ENCODE measurements around the gene HTRA2. TPM values are rescaled to one million over a fixed set of nuclear protein-coding genes. Genes with fewer than 3 reads are reported as not detected.

HTRA2 gene
- total RNA-seq, 1 donor from 2014 or later, result 38.1 TPM

DNA sequence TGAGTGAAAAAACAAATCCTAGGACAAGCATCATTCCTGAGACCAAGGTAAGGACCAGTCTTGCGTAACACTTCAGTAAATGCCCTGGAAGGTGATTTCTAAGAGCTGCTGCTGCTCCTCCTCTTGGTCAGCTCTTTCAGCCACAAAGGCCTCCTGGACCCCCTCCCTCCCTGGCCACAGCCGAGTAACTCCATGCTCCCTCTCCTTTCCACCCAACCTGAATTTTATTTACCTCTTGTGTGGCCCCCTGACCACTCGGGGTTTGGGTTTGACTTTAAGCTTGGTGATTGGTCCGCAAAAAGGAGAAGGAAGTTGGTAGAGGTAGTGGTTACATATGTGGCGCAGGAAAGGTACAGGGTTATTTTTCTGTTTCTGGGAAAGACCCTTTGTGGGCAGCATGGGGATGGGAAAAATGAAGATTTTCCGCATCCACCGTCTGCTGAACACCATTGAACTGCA, 9.2 kb downstream of the HTRA2 start:
- DNase-seq (ENCODE audit: low read depth in 2 of 2), result no peak

DNA sequence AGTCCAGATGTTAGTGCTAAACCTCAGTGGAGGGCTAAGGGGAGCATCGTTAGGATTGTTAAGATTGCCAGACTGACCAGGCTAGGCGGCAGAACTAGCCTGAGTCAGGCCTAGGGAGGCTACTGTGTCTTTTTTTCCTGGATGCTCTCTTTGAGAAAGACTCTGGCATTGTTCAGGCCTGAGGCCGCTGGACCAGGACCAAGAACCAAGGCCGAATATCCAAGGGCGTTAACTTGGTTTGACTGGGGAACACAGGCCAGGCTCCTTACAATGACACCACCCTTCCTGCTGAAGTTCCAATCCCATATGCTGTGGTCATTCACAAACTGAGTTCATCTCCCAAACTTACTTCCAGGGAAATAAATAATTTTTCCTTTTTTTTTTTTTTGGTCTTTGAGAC, 10.6 kb downstream of the HTRA2 start:
- no peak for DNase-seq (ENCODE audit: low read depth in 2 of 2)

DNA sequence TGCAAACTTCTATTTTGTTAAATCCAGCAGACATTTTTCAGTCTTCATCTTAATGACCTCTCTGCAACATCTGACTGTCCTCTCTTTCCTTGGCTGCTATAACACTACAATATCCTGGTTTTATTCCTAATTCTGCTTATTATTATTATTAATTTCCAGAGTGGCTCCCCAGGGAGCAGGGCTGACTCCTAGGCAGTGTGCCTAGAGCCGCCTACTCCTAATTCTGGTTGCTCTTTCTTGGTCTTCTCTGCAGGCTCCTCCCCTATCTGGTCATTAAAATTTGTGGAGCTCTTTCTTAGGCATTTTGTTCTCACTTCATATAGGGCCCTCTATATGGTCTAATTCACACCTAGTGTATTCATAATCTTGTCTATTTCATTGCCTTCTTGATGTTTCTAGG, 13.2 kb downstream of the HTRA2 start:
- no peak for DNase-seq (ENCODE audit: low read depth in 2 of 2)

DNA sequence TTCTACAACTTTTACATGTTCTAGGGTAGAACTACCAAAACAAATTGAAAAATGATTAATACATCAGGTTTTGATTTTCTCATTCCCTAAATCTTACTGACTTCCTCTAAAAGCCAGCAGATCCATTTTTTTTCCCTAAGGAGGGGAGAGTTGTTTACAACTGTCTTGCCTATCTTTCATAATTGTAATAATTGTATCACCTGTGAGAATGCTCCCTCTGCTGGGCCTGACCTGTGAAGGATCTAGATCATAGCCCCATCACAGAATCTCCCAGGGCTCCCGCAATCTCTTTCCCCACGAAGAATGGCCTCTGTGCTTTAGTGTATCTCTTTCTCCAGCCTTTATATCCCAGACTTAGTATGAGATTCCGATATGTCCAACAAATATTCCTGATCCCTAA, 14.9 kb downstream of the HTRA2 start:
- no peak for DNase-seq (ENCODE audit: low read depth in 2 of 2)

DNA sequence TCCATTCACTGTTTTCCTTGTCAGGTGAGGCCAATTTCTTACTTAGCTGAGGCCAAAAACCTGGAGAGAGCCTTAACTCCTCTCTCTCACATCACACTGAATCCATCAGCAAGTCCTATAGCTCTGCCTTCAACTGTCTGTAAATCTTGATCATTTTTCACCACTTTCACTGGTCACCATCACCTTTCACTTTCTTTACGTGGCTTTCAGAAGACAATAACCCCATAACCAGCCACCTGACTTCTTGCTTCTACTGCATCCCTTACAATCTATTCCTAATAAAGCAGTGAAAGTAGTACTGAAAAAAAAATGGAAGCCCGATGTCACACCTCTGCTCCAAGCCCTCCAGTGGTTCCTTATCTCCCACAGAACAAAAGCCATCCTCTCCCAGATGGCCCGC, 16.3 kb downstream of the HTRA2 start:
- no peak for DNase-seq (ENCODE audit: low read depth in 2 of 2)

DNA sequence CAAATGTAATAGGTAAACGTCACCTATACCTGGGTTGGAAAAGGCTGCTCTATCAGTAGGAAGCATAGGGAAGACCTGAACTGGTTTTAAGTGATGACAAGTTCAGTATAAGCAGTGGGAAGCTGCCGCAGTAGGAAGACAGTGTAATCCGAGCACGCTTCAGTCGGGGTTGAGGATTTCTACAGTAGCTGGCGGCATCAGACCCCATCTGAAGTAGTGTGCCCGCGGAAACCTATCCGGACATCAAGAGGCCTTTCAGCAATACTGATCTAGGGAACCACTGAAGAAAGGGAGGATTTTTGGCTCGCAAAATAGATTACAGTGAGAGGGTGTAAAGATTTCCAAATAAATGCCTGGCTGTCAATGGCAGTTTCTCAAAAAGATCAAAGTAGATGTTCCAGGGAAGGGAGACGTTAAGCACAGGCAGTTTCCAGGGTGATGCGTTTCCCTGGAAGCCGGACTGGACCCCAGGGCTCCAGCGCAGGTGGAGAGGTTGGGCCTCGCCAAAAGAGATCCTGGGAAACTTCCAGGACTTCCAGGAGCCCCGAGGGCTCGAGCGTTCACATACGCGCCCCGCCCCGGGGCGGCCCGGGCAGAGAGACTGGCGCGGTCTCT, 18.7 kb downstream of the HTRA2 start:
- DNase-seq (ENCODE audit: low read depth in 2 of 2), result no peak

DNA sequence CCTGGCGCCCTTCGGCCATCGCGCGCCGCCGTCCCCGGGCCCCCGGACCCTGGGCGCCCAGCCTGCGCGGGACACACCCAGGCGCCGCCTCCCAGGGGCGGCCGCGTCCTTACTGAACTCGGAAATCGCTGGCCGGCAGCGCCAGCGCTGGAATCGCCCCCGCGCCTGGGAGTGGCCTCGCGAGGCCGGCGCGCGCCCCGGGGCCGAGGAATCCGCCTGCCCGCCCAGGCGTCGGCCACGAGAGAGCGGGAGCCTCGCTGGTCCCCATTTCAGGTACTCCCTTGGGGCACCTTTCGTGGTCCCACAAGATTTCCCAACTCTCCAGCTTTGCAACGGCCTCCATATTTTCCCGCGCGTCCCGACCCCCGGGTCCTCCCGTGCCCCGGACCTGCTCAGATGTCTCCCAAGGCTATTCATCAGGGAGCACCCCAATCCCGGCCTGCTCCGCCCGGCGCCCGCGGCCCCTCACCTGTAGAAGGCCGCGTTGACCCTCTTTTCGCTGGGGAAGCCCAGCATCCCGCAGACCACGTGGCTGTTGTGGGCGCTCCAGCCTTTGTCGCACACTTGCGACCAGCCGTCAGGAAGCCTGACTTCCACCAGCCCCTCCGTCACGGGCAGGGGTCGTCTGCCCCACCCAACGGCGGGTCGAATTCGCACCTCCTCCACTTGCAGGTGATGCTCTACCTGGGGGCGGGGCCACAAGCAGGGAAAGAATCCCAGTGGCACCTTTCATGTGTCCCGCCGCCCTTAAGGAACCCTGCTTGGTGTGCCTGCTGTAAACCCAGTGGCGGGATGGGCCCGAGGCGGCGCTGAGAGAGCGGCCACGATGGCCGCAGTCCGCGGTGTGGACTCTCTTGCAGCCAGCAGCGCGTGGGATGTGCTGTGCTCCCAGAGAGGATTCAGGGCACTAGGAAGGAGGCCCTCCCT, 19.4 kb downstream of the HTRA2 start:
- peak; percentile 36 to 49 for DNase-seq (ENCODE audit: low read depth in 2 of 2)

DNA sequence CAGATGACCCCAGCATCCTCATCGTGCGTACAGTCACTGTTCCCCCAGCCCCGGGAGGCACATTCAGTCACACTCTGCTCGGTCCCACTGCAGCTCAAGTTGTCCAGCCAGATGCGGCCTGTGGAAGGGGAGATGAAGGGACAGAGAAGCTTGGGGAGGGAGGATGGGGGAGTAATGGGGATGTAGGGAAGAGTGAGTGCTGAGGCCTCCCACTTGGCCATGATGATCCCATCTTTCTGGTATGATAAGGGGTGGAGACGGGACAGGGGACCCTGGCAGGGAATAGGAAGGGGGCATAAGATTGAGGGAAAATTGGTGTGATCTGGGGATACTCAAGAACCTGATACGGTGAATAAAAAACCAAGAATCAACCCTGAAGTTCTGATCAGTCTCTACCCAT, 20.5 kb downstream of the HTRA2 start:
- DNase-seq (ENCODE audit: low read depth in 2 of 2), result no peak

DNA sequence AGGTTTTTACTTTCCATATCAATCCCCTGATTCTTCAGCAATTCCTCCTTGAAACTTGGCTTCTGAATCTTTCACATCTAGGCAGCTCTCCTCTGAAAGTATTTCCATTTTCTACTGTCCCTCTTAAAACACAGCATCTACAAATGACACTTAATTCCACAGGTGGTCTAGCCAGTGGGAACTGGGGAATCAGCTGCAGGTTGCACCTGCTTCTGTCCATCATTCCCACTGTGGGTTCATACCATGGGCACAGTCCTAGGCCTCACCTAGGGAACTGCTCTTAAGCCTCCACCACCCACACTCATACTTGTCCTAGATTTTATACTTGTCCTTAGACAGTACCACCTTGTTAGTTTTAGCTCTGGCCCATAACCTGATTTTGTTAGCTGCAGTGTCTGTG, 21.8 kb downstream of the HTRA2 start:
- no peak for DNase-seq (ENCODE audit: low read depth in 2 of 2)

DNA sequence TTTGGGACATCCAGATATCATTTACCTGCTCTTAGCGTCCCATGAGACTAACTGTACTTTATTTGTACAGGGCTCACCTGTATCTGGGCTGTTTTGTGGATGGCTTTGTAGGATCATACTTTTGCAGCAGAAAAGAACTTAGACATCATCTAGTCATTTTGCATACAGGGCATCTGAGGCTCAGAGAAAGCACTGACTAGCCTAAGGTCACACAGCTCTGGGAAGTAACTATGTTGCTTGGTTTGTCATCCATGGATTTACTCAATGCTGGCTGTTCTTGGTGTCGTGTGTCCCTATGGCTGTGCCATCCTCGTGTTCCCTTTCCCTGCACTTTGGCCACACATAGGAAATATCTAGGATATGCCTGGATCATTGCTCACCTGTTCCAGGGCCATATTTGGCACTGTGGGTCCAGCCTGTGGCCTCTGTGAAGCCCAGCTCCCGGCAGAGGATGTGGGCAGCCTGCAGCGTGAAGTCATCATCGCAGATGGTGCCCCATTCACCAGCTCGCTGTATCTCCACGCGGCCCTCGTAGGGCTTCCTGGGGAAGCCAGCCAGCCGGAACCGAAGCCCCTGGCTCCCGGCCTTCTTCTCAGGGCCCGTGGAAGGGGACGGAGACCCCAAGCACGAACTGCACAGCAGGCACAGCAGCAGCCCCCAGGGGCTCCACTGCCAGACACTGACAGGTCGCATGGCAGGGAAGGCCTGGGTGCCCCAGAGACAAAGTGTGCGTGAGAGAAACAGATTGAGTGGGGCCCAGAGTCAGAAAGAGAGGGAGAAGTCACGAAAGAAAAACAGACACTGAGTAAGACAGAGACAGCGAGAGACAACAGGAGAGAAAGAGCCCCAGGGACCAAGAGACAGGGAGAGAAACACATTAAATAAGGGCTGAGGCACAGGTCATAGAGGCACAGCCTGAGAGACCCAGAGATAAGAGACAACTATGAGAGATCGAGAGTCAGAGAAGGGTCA, 22.5 kb downstream of the HTRA2 start:
- DNase-seq (ENCODE audit: low read depth in 2 of 2), result no peak

DNA sequence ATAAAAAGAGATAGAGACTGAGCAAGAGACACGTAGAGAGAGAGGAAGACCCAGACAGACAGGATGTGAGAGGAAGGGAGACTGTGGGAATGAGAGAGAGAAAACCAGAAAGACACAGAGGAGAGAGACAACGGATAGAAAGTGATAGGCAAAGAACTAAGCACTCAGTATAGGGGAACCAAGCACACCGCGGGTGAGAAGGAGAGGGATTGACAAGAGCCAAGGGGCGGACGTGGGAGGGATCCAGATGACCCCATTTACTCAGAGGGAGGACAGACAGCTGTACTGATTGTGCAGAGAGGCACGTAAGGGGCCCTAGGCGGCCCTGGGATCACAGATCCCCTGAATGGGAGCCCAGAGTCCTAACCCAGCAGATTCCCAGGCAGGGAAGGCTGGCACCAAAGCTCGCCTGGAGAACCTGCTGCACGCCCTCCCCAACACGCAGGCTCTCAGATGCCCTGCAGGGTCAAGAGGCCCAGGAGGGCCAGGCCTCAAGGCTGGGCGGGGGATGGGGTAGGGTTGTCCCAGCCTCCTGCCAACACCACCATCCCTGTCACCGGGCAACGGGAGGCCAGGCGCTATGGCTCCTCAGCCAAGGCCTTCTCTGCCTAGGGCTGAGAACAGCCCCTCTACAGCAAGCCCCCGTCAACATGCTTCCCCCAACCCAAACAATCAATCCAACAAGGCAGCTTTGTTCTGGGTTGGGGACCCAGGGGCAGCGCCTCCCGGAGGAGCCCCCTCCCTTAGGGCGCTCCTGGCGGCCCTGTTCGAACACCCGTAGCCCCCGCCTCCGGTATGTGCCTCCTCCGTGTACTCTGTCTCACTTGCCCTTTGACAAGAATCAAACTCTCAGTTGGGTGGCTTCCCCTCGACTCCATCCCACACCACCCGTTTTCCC, 23.4 kb downstream of the HTRA2 start:
- DNase-seq (ENCODE audit: low read depth in 2 of 2), result no peak

DNA sequence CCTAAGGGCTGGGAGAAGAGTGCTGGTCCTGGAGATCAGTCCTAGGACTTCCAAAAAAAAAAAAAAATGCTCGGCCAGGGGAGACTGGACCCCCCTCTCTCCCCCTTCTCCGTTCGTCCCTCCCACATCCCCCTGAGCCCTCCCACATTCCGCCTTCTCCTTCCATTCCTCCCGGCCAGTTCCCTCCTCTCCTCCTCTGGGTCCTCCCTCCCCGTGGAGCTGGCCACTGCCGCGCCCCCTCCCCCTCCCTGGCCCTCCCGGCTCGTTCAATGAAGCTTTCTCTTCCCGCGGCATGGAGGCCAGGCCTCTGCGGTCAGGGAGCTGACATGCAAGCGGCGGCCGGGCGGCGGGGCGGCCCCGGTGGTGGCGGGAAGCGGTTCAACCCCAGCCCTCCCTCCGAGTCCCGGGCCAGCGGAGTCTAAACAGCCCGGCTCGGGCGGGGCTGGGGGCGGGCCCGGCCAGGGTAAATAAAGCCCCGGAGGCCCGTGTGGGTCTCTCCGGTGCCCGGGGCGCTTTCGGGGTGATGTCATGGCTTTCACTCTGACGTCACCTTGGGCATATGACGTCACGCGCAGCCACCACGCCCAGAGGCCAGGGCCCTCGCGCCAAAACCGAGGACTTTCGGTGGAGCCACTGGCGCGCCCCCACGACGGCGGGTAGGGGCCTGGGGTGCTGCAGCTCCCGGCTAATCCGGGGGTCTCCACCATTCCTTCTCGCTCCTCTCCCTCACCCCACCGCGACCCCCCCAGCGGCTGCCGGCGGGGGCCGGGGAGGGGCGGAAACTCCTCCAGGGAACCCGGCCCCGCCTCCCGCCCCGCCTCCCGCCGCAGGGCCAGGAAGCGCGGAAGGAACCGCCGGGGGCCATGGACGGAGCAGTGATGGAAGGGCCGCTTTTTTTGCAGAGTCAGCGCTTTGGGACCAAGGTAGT, 24.4 kb downstream of the HTRA2 start, which contains the start of the genes DOK1 and LOXL3:
TSS of gene DOK1 (plus strand) at position 829 of the 928 bp plus-strand sequence. CDS start at position 864, 35 bp downstream.
TSS of gene LOXL3 (minus strand) at position 51 of the 928 bp plus-strand sequence. CDS start 1,308 bp downstream, outside the sequence.
- DNase-seq (ENCODE audit: low read depth in 2 of 2), result peak; percentile 70 to 84

DNA sequence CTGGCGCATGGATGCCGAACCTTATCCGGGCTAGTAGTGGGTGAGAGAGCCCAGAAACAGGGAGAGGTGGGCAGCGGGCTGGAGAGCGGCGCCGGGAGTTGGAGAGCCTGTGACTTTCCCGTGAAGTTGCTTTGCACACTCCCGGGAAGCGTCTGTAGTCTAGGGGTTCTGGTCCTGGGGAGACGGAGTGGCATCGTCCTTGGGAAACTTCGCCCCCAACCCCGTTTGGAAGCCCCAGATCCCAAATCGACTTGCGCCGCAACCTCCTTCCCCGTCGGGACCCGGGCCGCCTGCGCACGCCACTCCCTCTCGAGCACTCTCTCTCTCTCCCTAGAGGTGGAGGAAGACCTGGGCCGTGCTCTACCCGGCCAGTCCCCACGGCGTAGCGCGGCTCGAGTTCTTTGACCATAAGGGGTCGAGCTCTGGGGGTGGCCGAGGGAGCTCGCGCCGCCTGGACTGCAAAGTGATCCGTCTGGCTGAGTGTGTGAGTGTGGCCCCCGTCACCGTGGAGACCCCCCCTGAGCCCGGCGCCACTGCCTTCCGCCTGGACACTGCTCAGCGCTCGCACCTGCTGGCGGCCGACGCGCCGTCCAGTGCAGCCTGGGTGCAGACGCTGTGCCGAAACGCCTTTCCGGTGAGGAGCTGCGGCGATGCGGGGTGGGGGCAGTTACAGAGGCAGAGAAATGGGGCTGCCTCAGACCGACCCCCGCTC, 25.2 kb downstream of the HTRA2 start:
- peak; percentile 39 to 57 for DNase-seq (ENCODE audit: low read depth in 2 of 2)

DNA sequence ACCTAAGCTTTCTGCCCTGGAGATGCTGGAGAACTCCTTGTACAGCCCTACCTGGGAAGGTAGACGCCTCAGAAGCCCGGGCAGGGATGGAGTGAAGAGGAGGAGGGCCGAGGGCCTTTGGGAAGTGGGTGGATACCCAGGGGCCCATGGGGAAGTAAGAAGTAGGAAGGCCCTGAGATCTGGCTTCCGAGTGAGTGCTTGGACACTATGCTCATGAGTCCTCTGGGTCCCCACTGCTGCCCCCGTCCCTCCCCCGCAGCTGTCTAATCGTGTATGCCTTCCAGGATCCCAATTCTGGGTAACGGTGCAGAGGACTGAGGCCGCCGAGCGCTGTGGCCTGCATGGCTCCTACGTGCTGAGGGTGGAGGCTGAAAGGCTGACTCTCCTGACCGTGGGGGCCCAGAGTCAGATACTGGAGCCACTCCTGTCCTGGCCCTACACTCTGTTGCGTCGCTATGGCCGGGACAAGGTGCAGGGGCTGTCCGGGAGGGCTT, 25.9 kb downstream of the HTRA2 start:
- DNase-seq (ENCODE audit: low read depth in 2 of 2), result no peak

DNA sequence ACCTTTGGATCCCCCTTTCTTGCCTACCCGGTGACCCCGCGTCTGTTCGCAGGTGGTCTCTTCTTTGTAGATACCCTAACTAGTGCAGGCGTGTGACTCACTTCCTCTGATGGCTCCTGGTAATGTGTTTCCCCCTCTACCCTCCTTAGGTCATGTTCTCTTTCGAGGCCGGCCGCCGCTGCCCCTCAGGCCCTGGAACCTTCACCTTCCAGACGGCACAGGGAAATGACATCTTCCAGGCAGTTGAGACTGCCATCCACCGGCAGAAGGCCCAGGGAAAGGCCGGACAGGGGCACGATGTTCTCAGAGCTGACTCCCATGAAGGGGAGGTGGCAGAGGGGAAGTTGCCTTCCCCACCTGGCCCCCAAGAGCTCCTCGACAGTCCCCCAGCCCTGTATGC, 26.4 kb downstream of the HTRA2 start:
- no peak for DNase-seq (ENCODE audit: low read depth in 2 of 2)

DNA sequence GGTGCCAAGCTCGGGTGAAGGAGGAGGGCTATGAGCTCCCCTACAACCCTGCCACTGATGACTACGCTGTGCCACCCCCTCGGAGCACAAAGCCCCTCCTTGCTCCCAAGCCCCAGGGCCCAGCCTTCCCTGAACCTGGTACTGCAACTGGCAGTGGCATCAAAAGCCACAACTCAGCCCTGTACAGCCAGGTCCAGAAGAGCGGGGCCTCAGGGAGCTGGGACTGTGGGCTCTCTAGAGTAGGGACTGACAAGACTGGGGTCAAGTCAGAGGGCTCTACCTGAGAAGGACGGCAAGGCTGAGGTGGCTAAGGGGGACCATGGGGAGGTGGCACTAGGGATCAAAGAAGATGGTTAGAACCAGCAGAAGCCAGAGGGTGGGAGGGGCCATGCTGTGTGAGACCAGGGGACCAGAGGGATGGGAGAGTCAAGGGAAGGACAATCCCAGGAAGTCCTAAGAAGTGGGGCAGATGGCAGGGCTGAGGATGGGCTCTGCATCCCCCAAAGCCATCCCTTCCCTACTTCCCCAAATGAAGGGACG, 27.2 kb downstream of the HTRA2 start:
- no peak for DNase-seq (ENCODE audit: low read depth in 2 of 2)

DNA sequence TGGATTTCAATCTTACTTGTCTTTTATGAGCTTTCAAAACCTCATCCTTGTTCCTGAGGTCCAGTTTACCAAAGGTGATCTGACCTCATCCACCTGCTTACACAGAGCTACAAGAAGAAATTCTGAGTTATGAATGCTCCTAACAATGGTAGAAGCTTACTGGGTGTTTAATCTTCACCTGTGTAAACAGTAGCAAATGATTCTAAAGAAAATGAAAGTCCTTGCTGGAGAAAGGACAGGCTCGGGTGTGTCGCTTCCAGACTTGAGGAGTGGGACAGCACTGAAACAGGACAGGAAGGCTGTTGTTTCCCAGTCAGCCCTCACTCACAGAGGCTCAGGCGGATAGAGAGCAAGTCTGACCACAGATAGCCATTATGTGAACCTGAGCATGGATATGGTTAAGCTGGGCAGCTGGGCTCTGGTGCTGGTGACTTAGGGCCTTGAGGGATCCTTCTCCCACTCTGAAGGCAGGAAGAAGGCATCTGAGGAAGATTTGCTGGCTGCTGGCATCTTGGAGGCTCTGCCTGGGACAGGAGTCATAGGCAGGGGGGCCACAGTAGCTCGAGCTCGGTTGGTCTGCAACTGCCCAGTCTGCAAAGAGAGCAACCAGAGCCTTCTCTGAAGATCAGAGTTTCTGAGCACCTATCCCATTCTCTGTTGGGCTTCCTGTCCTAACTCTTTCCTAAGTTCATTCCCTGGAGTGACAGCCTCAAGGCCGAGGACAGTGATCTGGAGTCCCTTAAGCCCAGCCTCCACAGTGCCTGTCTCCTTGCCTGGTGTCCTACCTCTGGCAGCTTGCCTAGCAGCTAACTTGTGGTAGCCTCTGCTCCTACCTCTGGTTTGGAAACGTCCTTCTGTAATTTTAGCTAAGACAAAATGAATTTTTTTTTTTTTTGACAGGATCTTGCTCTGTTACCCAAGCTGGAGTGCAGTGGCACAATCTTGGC, 28.8 kb downstream of the HTRA2 start:
- DNase-seq (ENCODE audit: low read depth in 2 of 2), result no peak
